Fibroblast of peridontal ligament (primary cell): Measurements from ENCODE around the gene ELFN1.
"Not testable (repeated sequence)": the region's sequence is repeated elsewhere in the genome, so short reads cannot be mapped to it uniquely, and the experiment has no call there.

ENCODE experiments used
- DNase-seq: peaks from one replicate; pipeline ENCODE4 v3.0.0-alpha.2; 2010; ENCODE audit errors: extremely low read depth

ELFN1 gene

GRCh38 chr7:1755783-1756625 lies 85.9 kb downstream of the ELFN1 start:
- DNase-seq: no peak

DNA sequence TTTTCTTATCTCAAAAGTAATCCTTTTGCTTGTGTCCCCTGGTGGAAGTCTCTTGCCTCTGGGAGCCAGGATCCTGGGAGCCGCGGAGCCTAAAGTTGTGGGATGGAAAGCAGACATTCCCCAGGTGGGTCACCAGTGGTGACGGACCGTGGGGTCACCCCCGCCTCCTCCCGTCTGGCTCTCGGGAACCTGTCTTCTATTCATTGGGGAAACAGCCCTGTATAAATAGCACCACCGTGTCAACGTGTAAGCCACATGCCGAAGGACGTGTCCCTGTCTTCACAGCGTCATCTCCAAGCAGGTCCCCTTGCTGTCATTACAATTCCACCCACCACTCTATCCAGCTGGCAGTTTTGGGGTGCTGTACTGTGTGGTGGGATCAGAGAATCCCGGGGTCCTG lies 87.5 kb downstream of the ELFN1 start:
- DNase-seq: no peak

DNA sequence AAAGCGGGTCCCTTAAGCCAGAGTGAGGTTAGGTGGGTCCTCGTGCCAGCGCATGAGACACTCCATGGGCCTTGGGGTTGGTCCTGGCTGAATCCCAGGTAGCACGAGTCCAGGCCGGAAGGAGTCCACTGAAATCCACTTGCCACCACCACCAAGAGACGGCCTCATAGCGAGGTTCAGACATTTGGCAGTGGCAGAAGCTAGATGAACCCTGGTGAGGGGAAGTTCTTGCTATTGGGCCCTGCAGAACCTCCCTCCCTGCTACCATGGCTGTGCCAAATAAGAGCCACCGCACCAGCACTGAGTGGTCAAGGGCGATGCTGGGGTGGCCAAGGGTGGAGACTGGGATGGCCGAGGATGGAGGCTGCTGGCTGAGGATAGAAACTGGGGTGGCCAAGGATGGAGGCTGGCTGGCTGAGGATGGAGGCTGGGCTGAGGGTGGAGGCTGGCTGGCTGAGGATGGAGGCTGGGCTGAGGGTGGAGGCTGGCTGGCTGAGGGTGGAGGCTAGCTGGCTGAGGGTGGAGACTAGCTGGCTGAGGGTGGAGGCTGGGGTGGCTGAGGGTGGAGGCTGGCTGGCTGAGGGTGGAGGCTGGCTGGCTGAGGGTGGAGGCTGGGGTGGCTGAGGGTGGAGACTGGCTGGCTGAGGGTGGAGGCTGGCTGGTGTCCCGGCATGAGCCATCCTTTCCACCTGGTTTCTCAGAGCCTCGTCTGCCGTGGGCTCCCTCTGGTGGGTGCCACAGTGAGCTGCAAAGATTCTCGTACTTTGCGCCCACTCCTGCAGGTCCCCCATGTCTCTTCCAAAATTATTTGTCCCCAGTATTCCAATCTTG lies 88.2 kb downstream of the ELFN1 start:
- DNase-seq: peak; percentile 5

GRCh38 chr7:1758859-1759521 lies 88.9 kb downstream of the ELFN1 start:
- DNase-seq: no peak

DNA sequence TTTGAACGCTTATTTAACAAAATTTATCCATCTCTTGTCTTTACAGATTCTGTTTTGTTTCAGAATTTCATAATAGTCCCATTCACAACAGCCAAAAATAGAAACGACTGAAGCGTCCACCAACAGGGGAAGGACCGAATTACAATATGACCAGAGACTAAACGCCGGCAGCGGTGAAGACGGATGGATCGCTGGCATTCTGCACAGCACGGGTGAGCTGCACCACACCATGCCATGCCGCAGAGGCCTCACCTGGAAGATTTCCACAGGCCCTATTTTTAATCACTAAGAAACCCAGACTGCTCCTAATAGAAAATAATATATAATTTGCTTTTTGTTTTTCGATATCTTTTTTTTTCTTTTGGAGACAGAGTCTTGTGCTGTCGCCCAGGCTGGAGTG lies 91.0 kb downstream of the ELFN1 start:
- DNase-seq: no peak

GRCh38 chr7:1761774-1762173 lies 91.7 kb downstream of the ELFN1 start:
- DNase-seq: no peak

DNA sequence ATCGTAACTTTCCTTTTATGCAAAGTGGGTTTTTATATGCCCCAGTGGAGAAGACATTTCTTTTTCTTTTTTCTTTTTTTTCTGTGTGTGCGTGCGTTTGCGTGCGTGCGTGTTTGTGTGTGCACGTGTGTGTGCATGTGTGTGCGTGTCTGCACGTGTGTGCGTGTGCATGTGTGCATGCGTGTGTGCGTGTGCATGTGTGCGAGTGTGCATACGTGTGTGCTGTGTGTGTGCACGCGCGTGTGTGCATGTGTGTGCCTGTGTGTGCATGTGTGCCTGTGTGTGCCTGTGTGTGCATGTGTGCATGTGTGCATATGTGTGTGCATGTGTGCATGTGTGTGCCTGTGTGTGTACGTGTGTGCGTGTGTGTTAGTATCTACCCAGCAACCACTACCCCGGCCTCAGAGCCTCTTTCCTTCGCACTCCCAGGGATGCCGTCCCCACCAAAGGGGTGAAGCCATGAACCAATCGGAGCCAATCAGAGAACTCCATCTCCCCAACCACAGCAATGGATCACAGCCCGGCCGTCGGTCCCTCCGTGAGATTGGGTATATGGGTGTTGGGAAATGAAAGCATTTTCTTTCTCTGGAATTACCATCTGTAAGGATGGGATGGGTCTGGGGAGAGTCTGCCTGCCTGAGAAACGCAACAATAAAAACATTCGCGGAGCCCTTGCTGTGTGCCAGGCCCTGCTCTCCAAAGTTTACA lies 92.3 kb downstream of the ELFN1 start:
- no peak for DNase-seq

DNA sequence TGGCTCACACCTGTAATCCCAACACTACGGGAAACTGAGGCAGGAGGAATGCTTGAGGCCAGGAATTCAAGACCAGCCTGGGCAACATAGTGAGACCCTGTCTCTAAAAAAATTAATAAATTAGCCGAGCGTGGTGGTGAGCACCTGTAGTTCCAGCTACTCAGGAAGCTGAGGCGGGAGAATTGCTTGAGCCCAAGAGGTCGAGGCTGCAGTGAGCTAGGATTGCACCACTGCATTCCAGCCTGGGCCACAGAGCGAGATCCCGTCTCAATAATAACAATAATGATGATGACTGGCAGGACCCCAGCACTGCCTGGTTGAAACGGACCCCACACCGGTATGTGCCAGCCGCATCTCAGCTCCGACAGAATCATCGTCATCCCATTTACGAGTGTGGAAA lies 93.0 kb downstream of the ELFN1 start:
- no peak for DNase-seq

GRCh38 chr7:1763911-1764310 lies 93.8 kb downstream of the ELFN1 start:
- not testable (repeated sequence) for DNase-seq

DNA sequence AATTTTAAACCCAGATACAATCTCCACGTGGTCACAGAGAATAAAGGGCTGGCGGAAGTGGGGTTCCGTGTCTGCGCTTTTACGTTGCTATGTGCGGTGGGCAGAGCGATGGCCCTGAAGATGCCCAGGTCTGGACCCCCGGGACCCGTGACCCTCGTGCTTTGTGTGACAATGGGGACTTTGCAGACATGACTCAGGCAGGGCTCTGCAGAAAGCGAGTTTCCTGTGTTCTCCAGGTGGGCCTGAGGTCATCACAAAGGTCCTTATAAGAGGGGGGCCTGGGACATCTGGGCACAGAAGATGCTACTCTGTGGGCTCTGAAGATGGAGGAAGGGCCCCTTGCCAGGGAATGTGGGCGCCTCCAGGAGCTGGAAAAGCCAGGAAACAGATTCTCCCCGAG lies 95.3 kb downstream of the ELFN1 start:
- DNase-seq: no peak

DNA sequence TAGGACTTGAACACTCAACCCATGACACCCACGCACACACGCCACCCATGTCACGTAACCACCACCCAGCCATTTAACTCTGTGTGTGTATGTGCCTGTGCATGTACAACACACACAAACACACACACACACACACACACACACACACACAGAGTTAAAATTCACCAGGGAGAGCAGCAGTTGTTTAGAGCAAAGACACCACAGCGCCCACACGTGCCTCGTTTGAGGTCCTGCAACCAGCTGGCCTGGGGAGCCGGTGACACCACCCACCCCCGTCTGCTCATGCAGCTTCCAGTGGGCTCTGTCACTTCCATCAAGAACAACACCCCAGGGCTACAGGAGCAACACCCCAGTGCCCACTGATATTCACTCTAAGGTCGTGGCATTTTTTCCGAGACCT lies 97.4 kb downstream of the ELFN1 start:
- no peak for DNase-seq

- DNase-seq: no peak
Observed at GRCh38 chr7:1768832-1769231, 98.8 kb downstream of the ELFN1 start.

DNA sequence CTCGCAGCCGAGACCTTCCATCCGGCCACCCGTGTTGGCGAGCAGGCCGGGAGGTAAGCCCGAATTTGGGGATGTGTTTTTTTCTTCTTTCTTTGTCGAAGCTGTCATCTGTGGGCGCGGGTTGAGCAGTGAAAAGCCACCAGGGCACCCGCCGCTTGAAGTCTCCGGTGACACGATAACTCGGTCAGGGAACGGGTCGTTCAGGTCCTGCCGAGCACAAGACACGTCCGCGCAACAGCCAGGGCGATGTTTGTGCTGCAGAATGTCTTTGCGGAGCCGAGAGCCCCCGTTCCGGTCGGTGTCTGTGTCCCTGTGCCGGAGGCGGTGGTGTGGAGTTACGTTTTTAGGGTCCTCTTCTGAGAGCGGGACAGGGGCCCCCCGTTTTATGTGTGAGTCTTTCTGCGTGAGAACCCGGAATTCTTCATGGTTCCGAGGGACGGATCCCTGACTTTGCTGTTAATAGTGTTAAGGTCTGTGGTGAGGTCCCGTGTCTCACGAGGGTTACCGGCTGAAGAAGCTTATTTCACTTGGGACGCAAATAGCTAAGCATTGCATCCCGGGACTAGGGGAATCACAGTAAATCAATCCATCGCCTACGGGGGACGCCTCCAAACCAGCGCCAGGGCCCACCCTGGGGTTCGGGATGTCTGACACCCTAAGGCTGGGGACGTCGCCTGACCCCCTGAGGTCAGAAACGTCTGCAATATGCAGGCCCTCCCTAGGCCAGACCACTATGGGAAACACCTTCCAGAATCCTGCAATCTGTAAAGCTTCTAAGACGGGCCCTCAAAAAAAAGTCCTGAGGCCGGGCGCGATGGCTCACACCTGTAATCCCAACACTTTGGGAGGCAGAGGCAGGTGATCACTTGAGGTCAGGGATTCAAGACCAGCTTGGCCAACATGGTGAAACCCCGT lies 99.5 kb downstream of the ELFN1 start:
- no peak for DNase-seq

DNA sequence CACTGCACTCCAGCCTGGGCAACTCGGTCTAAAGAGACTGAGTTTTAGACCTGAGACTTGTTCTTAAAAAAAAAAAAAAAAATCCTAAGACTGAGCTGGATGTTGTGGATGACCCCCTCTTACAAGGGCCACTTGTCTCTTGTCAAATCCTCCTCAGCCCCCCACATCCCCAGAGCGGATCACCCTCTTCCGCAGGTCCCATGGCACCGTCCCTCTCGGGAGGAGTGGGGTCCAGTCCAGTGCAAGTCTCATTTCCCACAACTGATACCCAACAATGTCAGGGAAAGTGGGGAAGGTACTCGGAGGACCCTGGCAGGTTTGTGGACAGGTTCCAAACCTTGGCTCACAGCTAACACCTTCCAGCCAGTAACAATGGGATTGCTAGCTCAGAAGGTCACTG lies 100.3 kb downstream of the ELFN1 start:
- no peak for DNase-seq

GRCh38 chr7:1775389-1775788 lies 105.3 kb downstream of the ELFN1 start:
- DNase-seq: no peak

- DNase-seq: no peak
Observed at GRCh38 chr7:1777122-1777521, 107.0 kb downstream of the ELFN1 start.

DNA sequence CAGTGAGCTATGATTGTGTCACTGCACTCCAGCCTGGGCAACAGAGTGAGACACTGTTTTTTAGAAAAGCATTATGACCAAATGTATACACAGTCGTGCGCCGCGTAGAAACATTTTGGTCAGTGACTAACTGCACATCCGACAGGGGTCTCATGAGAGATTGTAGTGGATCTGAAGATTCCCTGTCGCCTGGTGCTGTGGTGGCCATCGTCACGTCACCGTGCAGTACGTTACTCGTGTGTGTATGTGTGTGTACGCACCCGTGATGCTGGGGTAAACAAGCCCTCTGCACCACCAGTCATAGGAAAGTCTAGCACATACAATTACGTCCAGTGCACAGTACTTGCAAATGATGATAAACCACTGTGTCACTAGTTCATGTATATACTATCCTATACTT lies 109.4 kb downstream of the ELFN1 start:
- DNase-seq: no peak

DNA sequence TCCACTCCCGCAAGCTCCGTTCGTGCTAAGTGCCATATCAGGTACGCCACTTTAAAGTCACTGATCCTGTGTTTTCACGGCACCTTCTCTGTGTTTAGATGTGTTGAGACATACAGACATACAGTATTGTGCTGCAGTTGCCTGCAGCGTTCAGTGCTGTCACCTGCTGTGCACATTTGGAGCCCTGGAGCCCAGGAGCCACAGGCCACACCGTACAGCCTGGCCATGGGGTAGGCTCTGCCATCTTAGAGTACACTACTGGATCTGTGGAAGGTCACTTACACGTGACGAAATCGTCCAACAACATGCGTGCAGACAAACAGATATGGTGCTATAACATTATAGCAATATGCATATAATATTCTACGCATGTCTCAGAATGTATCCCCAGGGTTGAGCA lies 111.3 kb downstream of the ELFN1 start:
- DNase-seq: no peak

DNA sequence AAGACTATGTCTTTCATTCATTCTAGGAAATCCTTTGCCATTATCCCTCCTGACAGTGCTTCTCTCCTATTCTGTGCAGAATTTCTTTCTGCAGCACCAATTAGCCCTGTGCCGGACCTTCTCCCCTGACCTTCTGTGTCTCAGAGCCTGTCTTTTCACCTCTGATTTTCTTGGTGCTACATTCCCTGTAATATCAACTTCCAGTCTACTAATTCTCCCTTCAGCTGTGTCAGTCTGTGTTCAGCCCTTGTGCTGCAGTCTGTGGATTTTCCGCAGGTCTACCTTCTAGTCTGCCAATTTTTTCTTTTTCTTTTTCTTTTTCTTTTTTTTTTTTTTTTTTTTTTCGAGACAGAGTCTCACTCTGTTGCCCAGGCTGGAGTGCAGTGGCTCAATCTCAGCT lies 115.8 kb downstream of the ELFN1 start:
- no peak for DNase-seq

GRCh38 chr7:1787241-1787640 lies 117.2 kb downstream of the ELFN1 start:
- DNase-seq: no peak

DNA sequence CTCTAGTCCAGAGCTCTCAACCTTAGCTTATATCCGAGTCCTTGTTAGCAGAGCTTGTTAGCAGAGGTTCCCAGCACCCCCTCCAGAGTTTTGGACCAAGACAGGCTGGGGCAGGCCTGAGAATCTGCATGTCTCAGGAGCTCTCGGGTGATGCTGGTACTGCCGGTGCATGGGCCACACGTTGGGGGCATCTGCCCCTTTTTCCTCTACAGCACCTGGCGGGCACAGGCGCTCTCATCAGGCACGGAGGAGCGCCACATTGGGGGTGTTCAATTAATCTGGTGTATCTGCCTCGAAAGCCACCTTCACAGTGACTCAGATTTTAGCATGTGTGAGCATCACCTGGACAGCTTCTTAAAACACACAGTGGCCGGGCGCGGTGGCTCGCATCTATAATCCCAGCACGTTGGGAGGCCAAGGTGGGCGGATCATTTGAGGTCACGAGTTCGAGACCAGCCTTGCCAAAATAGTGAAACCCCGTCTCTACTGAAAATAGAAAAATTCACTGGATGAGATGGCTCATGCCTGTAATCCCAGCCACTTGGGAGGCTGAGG lies 117.7 kb downstream of the ELFN1 start:
- no peak for DNase-seq
